Upper lobe of right lung (tissue), 1 donor: ENCODE data around the gene ANO8. TPM values are rescaled to one million over a fixed set of nuclear protein-coding genes. Genes with fewer than 3 reads are reported as not detected.

ENCODE experiments used
- ATAC-seq: fragments of 200-7000 bp; cut with Tn5 transposase; one replicate; pipeline ENCODE4 v1.9.1; 2020; ENCODE audit warnings: mild to moderate bottlenecking, moderate library complexity
- DNase-seq: peaks from one replicate; pipeline ENCODE4 v3.0.0-alpha.2; 2020
- H3K27ac ChIP-seq: fragments of 200-600 bp; one replicate; pipeline ENCODE4 v1.8.0; 2022
- H3K27me3 ChIP-seq: fragments of 200-600 bp; one replicate; pipeline ENCODE4 v1.8.0; 2022; ENCODE audit warnings: mild to moderate bottlenecking
- H3K36me3 ChIP-seq: fragments of 200-600 bp; one replicate; pipeline ENCODE4 v1.8.0; 2022
- H3K4me1 ChIP-seq: fragments of 200-600 bp; one replicate; pipeline ENCODE4 v1.8.0; 2022
- H3K4me3 ChIP-seq: fragments of 200-600 bp; one replicate; pipeline ENCODE4 v1.8.0; 2022; ENCODE audit warnings: mild to moderate bottlenecking
- H3K9me3 ChIP-seq: fragments of 200-600 bp; one replicate; pipeline ENCODE4 v1.8.0; 2022
- intact Hi-C: fragments of 100-400 bp; cut with DNase I; formaldehyde crosslinking; loops from one replicate; pipeline ENCODE4 v1.11.0; 2022
- total RNA-seq: library from RNA; stranded (reverse); fragmentation: NEBNext Ultra II Directional; extraction: Animal tissue kit (Norgen Biotek cat#: 25700); gene quantifications from one replicate; pipeline ENCODE4 v1.2.1, GENCODE V29; 2021
- TF ChIP-seq, protein P1 (sequence below): fragments of 200-600 bp; IDR thresholded peaks from one replicate; pipeline ENCODE4 v1.8.0; 2022; ENCODE audit warnings: antibody characterized with exemption
- donor health status: DM: no; HTN: yes; CAD: no; lungs with severe emphysema.

The ANO8 gene
- total RNA-seq, 1 donor from 2014 or later = 14.6 TPM

DNA sequence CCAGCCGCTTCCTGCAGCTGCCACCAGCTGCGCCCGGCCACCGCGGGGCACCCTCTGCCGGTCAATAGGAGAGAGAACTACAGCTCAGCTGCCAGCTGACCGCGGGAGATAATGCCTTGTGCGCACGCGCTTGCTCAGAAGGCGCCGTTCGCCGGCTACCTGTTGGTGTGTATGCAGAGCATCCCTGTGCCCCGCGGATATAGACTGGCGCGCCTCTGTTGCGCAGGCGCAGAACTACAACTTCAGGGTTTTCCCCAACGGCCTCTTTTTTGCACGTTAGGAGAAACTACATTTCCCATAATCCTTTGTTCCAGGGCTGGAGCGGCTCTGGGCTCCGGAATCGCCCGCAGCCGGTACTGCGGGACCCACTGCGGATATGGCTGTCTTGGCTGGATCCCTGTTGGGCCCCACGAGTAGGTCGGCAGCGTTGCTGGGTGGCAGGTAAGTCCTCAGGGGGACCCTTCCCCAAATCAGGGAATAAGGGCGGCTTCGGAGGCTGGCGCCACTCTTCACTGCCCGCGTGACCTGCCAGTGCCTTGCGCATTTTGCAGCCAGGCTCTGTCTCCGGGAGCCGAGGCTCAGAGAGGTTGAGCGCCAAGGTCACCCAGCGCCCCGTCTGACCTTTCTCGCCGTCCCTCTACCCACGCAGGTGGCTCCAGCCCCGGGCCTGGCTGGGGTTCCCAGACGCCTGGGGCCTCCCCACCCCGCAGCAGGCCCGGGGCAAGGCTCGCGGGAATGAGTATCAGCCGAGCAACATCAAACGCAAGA lies 29.0 kb downstream of the ANO8 start, which contains the start of gene MRPL34:
Gene MRPL34 (plus strand): TSS at position 356 of the 768 bp plus-strand sequence. CDS start 21 bp downstream, at position 377.
- DNase-seq = peak; percentile 99
- Histone ChIP-seq H3K36me3 (no peaks in the 10 kb centered on the region), H3K27me3 (no peaks in the 10 kb centered on the region), H3K9me3 (no peaks in the 10 kb centered on the region), H3K4me1 (peaks cover 43% of the 10 kb centered on the region), H3K27ac (peak within 1 kb of the TSS; percentile 94), H3K4me3 (peak within 1 kb of the TSS; percentile 90)
- TF ChIP-seq, protein P1, sequence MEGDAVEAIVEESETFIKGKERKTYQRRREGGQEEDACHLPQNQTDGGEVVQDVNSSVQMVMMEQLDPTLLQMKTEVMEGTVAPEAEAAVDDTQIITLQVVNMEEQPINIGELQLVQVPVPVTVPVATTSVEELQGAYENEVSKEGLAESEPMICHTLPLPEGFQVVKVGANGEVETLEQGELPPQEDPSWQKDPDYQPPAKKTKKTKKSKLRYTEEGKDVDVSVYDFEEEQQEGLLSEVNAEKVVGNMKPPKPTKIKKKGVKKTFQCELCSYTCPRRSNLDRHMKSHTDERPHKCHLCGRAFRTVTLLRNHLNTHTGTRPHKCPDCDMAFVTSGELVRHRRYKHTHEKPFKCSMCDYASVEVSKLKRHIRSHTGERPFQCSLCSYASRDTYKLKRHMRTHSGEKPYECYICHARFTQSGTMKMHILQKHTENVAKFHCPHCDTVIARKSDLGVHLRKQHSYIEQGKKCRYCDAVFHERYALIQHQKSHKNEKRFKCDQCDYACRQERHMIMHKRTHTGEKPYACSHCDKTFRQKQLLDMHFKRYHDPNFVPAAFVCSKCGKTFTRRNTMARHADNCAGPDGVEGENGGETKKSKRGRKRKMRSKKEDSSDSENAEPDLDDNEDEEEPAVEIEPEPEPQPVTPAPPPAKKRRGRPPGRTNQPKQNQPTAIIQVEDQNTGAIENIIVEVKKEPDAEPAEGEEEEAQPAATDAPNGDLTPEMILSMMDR = peak; percentile 89
- intact Hi-C loops = no loop called here
- ATAC-seq = peak; percentile 75

DNA sequence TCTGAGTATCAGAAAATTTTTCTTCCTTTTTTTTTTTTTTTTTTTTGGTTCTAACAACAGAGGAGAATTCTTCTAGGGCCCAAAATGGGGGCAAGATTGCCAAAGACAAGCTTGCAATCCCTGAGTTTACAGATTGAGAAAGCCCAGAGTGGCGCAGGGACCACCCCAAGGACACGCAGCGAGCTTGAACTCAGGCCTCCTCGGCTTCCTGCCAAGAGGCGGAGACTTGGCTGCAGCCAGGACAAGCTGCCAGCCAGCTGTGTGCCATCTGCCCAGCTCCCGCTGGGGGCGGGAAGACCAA lies 29.5 kb downstream of the ANO8 start:
- Histone ChIP-seq H3K27me3 (no peaks in the 10 kb centered on the region), H3K9me3 (no peaks in the 10 kb centered on the region), H3K36me3 (no peaks in the 10 kb centered on the region), H3K4me3 (peak overlapping the region; percentile 90), H3K4me1 (peaks cover 37% of the 10 kb centered on the region), H3K27ac (peak overlapping the region; percentile 94)
- ATAC-seq = no peak
- TF ChIP-seq, protein P1 = no peak
- no peak for DNase-seq
- intact Hi-C loops = no loop called here

DNA sequence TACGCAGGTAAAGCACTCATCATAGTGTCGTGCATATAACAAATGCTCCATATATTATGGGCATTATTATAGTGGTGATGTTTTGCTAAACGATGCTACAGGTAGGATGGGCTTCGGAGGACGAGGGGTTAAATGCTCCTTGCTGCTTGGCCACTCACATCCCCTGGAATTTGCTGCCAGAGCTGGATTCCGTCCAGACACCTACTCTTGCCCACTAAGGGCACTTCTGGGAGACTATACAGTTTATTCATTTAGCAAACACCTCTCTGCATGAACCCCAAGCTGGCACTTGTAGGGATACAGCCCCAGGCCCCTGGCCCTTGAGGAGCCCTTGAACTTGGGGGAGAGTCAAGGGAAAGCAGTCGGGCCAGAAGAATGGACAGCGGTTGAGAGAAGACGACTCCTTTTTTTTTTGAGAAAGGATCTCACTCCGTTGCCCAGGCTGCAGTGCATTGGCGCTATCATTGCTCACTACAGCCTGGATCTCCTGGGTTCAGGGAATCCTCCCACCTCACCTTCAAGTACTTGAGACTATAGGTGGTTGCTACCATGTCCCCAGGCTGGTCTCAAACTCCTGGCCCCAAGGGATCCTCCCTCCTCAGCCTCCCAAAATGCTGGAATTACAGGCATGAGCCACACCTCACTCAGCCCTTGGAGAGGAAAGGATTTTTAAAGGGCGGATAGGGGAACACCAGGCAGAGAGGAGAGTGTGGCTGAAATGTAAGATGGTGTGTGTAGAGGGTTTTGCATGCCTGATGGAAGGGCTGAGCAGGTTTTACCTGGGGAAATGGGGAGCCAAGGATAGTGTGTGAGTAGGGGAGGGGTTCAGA lies 30.1 kb downstream of the ANO8 start:
- Histone ChIP-seq H3K4me1 (peaks cover 34% of the 10 kb centered on the region), H3K27ac (peak overlapping the region; percentile 94)
- peak; percentile 79 for DNase-seq

DNA sequence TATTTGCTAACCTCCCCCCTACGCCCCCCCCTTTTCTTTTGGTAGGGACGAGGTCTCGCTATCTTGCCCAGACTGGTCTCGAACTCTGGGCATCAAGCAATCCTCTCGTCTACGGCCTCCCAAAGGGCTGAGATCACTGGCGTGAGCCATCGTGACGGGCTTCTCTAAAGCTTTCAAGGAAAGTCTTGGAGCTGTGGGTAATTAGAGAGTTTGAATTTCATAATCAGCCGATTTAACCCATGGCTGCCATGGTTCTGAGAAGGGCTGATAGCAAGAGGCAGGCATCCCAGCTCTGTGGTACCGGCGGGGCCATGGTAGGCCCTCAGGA lies 30.8 kb downstream of the ANO8 start:
- Histone ChIP-seq H3K27me3 (no peaks in the 10 kb centered on the region), H3K4me1 (peaks cover 34% of the 10 kb centered on the region), H3K36me3 (no peaks in the 10 kb centered on the region), H3K27ac (peak overlapping the region; percentile 94), H3K4me3 (peak overlapping the region; percentile 91), H3K9me3 (no peaks in the 10 kb centered on the region)
- TF ChIP-seq, protein P1 = no peak
- peak; percentile 76 for DNase-seq
- ATAC-seq = no peak
- intact Hi-C loops = no loop called here

More for the DNA sequence above, 30.1 kb downstream of the ANO8 start:
- Histone ChIP-seq H3K9me3 (no peaks in the 10 kb centered on the region), H3K4me3 (peak overlapping the region; percentile 90), H3K36me3 (no peaks in the 10 kb centered on the region), H3K27me3 (no peaks in the 10 kb centered on the region)
- TF ChIP-seq, protein P1 = no peak
- intact Hi-C loops = no loop called here
- ATAC-seq = no peak

DNA sequence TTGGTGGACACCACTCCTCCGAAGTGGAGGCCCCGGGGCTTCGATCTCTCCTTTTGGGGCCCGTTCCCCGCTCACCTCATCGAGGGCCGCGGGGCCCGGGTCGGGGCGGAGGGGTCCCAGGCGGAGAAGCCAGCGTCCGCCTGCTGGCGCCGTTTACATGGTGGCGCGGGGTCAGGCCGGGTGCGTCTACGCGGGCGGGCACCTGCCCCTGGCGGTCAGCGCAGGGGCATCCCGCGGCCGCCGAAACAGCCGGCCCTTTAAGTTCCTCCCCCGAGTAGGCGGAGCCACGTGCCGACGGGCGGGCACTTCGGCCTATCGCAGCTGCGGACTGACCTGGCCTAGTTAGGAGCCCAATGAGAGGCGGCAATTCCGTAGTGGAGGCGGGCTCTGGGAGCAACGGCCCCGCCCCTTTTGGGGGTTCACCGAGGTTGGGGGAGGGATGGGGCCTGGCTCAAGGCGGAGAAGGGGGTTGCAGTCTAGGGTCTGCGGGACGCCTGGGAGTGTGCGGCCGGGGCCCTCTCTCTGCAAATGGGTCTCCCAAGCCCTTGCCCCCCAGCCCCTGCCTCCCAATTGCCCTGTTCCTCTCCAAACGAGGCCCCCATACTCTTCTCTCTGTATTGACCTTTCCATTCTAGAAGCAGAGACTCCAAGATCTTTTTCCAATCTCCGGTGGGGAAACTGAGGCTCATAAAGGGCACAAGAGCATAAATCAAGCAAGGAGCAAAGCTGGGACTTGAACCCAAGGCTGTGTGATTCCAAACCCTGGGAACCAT lies 31.3 kb downstream of the ANO8 start, which contains the start of gene ABHD8:
Gene ABHD8 (minus strand): TSS at position 259 of the 773 bp plus-strand sequence. CDS start 1,809 bp downstream, outside the sequence.
- Histone ChIP-seq H3K9me3 (no peaks in the 10 kb centered on the region), H3K27me3 (no peaks in the 10 kb centered on the region), H3K4me1 (peaks cover 34% of the 10 kb centered on the region), H3K27ac (peak within 1 kb of the TSS; percentile 94), H3K36me3 (no peaks in the 10 kb centered on the region), H3K4me3 (peak within 1 kb of the TSS; percentile 91)
- ATAC-seq = peak; percentile 87
- TF ChIP-seq, protein P1 = peak; percentile 72
- intact Hi-C loops = no loop called here
- DNase-seq = peak; percentile 98
